Gastrocnemius medialis (tissue), 4 donors: ENCODE data around the gene AFG3L2.

Source experiments
- CTCF ChIP-seq, 5 experiments: fragments of 450-650 bp in 3 of 5; fragments of 200-600 bp in 2 of 5; sonication (generic) in 2 of 5; IDR thresholded peaks in 4 of 5; conservative IDR thresholded peaks in 1 of 5; 1 replicate in 4 of 5; 2 replicates in 1 of 5; pipeline ENCODE4 v1.5.1; 2016 to 2019; ENCODE audit warnings: antibody characterized with exemption in 5 of 5, mild to moderate bottlenecking in 3 of 5, moderate library complexity in 3 of 5
- POLR2A ChIP-seq, 2 donors: fragments of 450-650 bp; IDR thresholded peaks; one replicate each; pipeline ENCODE4 v1.6.1; 2017; ENCODE audit warnings: antibody characterized with exemption in 2 of 2, mild to moderate bottlenecking in 2 of 2, moderate library complexity in 2 of 2

- peak; percentile 72 to 91 (median 86) for TF ChIP-seq CTCF (IDR thresholded peaks at IDR 0.05 in 4 of 5, conservative IDR thresholded peaks at IDR 0.05 in 1 of 5)
- no peak for TF ChIP-seq POLR2A (IDR thresholded peaks at IDR 0.05)
Observed at GRCh38 chr18:12391487-12392165, 14.6 kb upstream of the AFG3L2 start.
